Measurements from ENCODE around the gene ASAP3. TPM values are rescaled to one million over a fixed set of nuclear protein-coding genes. Genes with fewer than 3 reads are reported as not detected.

Gene ASAP3
- total and polyA plus RNA-seq, 3 donors from 2014 or later = 34.1 to 48.0 (median 43.1) TPM

DNA sequence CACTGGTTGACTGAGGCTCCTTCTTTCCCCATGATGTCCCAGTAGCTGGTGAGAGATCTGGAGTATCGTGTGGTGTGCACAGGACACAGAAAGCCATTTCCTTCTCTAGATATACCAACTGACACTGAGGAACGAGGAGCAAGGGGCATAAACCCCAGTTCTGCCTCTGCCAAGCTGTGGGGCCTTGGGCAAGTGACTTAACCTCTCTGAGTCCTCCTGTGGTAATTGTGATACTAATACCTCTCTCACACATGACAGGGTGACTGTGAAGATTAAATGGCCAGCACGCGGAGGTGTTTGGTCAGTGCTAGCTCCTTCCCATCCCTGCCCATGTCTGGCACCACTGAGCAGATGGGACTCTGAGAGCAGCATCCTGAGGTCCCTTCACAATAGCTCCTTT lies 33.1 kb downstream of the ASAP3 start:
- no peak overlapping the region for H3K4me3 ChIP-seq
- no peak overlapping the region for H3K27ac ChIP-seq
- H3K9me3 ChIP-seq = no peaks in the 10 kb centered on the region
- TF ChIP-seq POLR2A (IDR thresholded peaks at IDR 0.05) = no peak
- TF ChIP-seq, protein P1, sequence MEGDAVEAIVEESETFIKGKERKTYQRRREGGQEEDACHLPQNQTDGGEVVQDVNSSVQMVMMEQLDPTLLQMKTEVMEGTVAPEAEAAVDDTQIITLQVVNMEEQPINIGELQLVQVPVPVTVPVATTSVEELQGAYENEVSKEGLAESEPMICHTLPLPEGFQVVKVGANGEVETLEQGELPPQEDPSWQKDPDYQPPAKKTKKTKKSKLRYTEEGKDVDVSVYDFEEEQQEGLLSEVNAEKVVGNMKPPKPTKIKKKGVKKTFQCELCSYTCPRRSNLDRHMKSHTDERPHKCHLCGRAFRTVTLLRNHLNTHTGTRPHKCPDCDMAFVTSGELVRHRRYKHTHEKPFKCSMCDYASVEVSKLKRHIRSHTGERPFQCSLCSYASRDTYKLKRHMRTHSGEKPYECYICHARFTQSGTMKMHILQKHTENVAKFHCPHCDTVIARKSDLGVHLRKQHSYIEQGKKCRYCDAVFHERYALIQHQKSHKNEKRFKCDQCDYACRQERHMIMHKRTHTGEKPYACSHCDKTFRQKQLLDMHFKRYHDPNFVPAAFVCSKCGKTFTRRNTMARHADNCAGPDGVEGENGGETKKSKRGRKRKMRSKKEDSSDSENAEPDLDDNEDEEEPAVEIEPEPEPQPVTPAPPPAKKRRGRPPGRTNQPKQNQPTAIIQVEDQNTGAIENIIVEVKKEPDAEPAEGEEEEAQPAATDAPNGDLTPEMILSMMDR (IDR thresholded peaks at IDR 0.05) = no peak
- 80 to 94% methylated on average over 2 to 4 of the region's 4 CpGs for WGBS, 2 donors
- no peak for DNase-seq
- H3K4me1 ChIP-seq = no peaks in the 10 kb centered on the region
- intact Hi-C loops (cut with DNase I; ENCODE audit: low total_unique reads) = no loop called here
- no peaks in the 10 kb centered on the region for H3K27me3 ChIP-seq
- no peaks in the 10 kb centered on the region for H3K36me3 ChIP-seq (ENCODE audit: low read depth, missing control alignments)

DNA sequence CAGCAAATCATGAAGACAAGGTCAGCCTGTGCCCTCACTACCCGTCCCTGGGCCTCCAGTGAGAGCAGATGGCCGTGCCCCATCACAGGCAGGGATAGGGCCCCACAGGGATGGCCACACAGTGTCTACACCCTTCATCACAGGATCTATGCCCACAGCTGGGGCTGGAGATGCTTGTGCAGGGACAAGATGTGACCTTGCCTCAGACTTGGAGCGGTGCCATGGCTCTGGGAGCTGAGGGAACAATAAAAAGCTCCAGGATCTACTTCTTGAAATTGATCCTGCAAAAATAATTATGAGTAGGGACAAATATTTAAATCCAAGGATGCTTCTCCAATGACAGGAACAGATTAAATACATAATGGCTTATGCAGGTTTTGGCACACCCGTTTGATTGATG lies 34.0 kb downstream of the ASAP3 start:
- Histone ChIP-seq H3K9me3 (no peaks in the 10 kb centered on the region), H3K4me3 (no peak overlapping the region), H3K27ac (no peak overlapping the region), H3K4me1 (no peaks in the 10 kb centered on the region), H3K36me3 (ENCODE audit: low read depth, missing control alignments) (no peaks in the 10 kb centered on the region), H3K27me3 (no peaks in the 10 kb centered on the region)
- no peak for TF ChIP-seq POLR2A (IDR thresholded peaks at IDR 0.05)
- TF ChIP-seq, protein P1 (IDR thresholded peaks at IDR 0.05) = no peak
- peak; percentile 63 for DNase-seq
- intact Hi-C loops (cut with DNase I; ENCODE audit: low total_unique reads) = no loop called here
- WGBS, 2 donors = 39 to 65% methylated on average over 4 of the region's 4 CpGs

DNA sequence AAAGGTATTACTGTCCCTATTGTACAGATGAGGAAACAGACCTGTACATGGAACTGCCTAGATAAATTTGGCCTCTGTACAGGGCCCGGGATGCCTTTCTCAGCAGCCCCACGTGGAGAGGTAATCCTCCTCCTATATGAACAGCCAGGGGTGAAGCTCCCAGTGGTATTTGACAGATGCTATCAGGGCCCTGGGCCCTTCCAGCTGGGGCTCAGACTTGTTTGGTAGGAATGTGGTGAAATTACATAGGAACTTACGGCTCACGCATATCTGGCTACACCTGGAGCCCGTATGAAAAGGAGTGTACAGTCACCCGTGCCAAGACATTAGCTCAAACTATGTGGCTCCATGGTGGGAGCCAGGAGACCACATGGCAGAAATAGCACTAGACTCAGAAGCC lies 34.7 kb downstream of the ASAP3 start:
- WGBS, 2 donors = 84 to 90% methylated on average over 6 of the region's 6 CpGs
- TF ChIP-seq, protein P1 (IDR thresholded peaks at IDR 0.05) = no peak
- no peak for TF ChIP-seq POLR2A (IDR thresholded peaks at IDR 0.05)
- H3K27ac ChIP-seq = no peak overlapping the region
- H3K27me3 ChIP-seq = no peaks in the 10 kb centered on the region
- DNase-seq = no peak
- H3K36me3 ChIP-seq (ENCODE audit: low read depth, missing control alignments) = no peaks in the 10 kb centered on the region
- H3K9me3 ChIP-seq = no peaks in the 10 kb centered on the region
- H3K4me3 ChIP-seq = no peak overlapping the region
- peaks cover 3% of the 10 kb centered on the region for H3K4me1 ChIP-seq
- intact Hi-C loops (cut with DNase I; ENCODE audit: low total_unique reads) = no loop called here

DNA sequence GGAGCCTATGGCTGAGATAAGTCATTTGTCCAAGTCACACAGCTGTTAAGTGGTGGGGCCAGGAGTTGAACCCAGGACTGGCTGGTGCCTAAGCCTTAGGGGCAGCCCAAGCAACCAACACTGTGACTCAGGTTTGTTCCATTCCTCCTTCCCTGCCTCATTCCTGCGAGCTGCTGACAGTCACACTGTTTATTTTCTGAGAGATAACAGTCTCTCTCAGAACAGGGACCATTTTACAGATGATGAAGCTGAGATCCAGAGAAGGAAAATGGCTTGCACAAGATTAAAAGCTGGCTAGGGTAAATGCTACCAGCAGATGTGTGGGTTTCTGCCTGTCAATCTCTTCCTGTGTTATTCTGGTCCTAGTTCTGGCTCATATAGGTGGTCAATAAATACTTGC lies 35.1 kb downstream of the ASAP3 start:
- intact Hi-C loops (cut with DNase I; ENCODE audit: low total_unique reads) = no loop called here
- no peak overlapping the region for H3K4me3 ChIP-seq
- DNase-seq = no peak
- H3K36me3 ChIP-seq (ENCODE audit: low read depth, missing control alignments) = no peaks in the 10 kb centered on the region
- TF ChIP-seq POLR2A (IDR thresholded peaks at IDR 0.05) = no peak
- TF ChIP-seq, protein P1 (IDR thresholded peaks at IDR 0.05) = no peak
- H3K4me1 ChIP-seq = peaks cover 4% of the 10 kb centered on the region
- 79 to 86% methylated on average over 1 of the region's 1 CpG for WGBS, 2 donors
- H3K9me3 ChIP-seq = no peaks in the 10 kb centered on the region
- H3K27ac ChIP-seq = no peak overlapping the region
- H3K27me3 ChIP-seq = no peaks in the 10 kb centered on the region

DNA sequence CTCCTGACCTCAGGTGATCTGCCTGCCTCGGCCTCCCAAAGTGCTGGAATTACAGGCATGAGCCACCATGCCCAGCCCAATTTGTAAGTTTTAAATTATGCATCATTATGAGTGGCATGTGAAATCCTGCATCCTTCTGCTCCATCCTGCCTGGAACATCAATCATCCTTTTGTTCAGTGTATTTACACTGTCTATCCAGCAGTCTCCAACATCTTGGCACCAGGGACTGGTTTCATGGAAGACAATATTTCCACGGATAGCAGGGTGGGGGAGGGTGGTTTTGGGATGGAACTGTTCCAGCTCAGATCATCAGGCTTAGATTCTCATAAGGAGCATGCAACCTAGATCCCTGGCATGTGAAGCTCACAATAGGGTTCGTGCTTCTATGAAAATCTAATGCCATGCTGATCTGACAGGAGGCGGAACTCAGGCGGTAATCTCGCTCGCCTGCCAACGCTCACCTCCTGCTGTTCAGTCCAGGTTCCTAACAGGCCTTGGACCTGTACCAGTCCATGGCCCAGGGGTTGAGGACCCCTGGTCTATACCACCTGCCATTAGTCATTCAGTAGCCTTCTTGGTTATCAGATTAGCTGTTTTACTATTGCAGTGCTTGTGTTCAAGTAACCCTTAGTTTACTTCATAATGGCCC lies 37.2 kb downstream of the ASAP3 start:
- H3K36me3 ChIP-seq (ENCODE audit: low read depth, missing control alignments) = no peaks in the 10 kb centered on the region
- intact Hi-C loops (cut with DNase I; ENCODE audit: low total_unique reads) = no loop called here
- no peak for DNase-seq

More for the DNA sequence above, 37.2 kb downstream of the ASAP3 start:
- H3K9me3 ChIP-seq = no peaks in the 10 kb centered on the region
- peaks cover 4% of the 10 kb centered on the region for H3K4me1 ChIP-seq
- H3K27ac ChIP-seq = no peak overlapping the region
- H3K27me3 ChIP-seq = no peaks in the 10 kb centered on the region
- H3K4me3 ChIP-seq = no peak overlapping the region
- TF ChIP-seq, protein P1 (IDR thresholded peaks at IDR 0.05) = no peak
- no peak for TF ChIP-seq POLR2A (IDR thresholded peaks at IDR 0.05)
- WGBS, 2 donors = 88 to 93% methylated on average over 8 of the region's 8 CpGs
